GM18873 (cell line): ENCODE results near the gene ABHD15.

Experiments used
- ATAC-seq: cut with Tn5 transposase; IDR thresholded peaks from one replicate; pipeline ENCODE4 v1.9.1; 2021; ENCODE audit warnings: mild to moderate bottlenecking, moderate library complexity, moderate number of reproducible peaks; ENCODE audit not compliant: unreplicated experiment, low FRiP score

The ABHD15 gene

GRCh38 chr17:29583324-29584248, 16.7 kb upstream of the ABHD15 start:
- ATAC-seq: no peak

GRCh38 chr17:29582772-29583171, 15.9 kb upstream of the ABHD15 start:
- no peak for ATAC-seq

- ATAC-seq: no peak
Observed at GRCh38 chr17:29582254-29582765, 15.5 kb upstream of the ABHD15 start.

GRCh38 chr17:29581583-29582253, 14.9 kb upstream of the ABHD15 start:
- ATAC-seq: no peak

- ATAC-seq: peak; percentile 59
Observed at GRCh38 chr17:29579866-29580771, 13.3 kb upstream of the ABHD15 start.

GRCh38 chr17:29578626-29579485, 12.0 kb upstream of the ABHD15 start:
- ATAC-seq: no peak

- ATAC-seq: no peak
Observed at GRCh38 chr17:29577385-29578211, 10.8 kb upstream of the ABHD15 start.

GRCh38 chr17:29577001-29577370, 10.1 kb upstream of the ABHD15 start:
- ATAC-seq: no peak

- no peak for ATAC-seq
Observed at GRCh38 chr17:29576214-29577000, 9.6 kb upstream of the ABHD15 start.

GRCh38 chr17:29575511-29576213, 8.8 kb upstream of the ABHD15 start:
- no peak for ATAC-seq

GRCh38 chr17:29574732-29575510, 8.1 kb upstream of the ABHD15 start:
- ATAC-seq: no peak

GRCh38 chr17:29573871-29574731, 7.3 kb upstream of the ABHD15 start:
- no peak for ATAC-seq

GRCh38 chr17:29573558-29573869, 6.7 kb upstream of the ABHD15 start:
- no peak for ATAC-seq

- ATAC-seq: no peak
Observed at GRCh38 chr17:29572691-29573557, 6.1 kb upstream of the ABHD15 start.
